Lung (tissue), 12 donors: ENCODE results near the gene IFNAR1. TPM values are rescaled to one million over a fixed set of nuclear protein-coding genes. Genes with fewer than 3 reads are reported as not detected.
A peak's percentile ranks its signal among the peaks of the same experiment; 100 is the strongest.

Source experiments
- ATAC-seq: fragments of 200-7000 bp; cut with Tn5 transposase; one replicate; pipeline ENCODE4 v1.9.1; 2020; ENCODE audit warnings: moderate number of reproducible peaks; ENCODE audit not compliant: insufficient read depth, low FRiP score
- DNase-seq, 3 donors: peaks; one replicate each; pipeline ENCODE4 v3.0.0-alpha.2; 2013 to 2017
- H3K27ac ChIP-seq, 2 donors: one replicate each; pipeline ENCODE4 v1.5.1; 2013; ENCODE audit warnings: mild to moderate bottlenecking in 2 of 2, moderate library complexity in 2 of 2, control low read depth in 1 of 2, inconsistent platforms in 1 of 2, low read depth in 1 of 2, low read length in 1 of 2
- H3K27me3 ChIP-seq, 3 donors: one replicate each; pipeline ENCODE4 v1.5.1; 2013; ENCODE audit warnings: low read length in 2 of 3; ENCODE audit not compliant: control insufficient read depth in 3 of 3, insufficient read depth in 3 of 3
- H3K36me3 ChIP-seq, 4 donors: one replicate each; pipeline ENCODE4 v1.5.1; 2013; ENCODE audit warnings: low read length in 4 of 4, mild to moderate bottlenecking in 1 of 4, moderate library complexity in 1 of 4; ENCODE audit not compliant: control insufficient read depth in 4 of 4, insufficient read depth in 4 of 4
- H3K4me1 ChIP-seq, 5 donors: one replicate each; pipeline ENCODE4 v1.5.1; 2013; ENCODE audit warnings: low read length in 5 of 5, mild to moderate bottlenecking in 2 of 5, moderate library complexity in 1 of 5; ENCODE audit not compliant: control insufficient read depth in 5 of 5, insufficient read depth in 5 of 5
- H3K4me3 ChIP-seq: one replicate; pipeline ENCODE4 v1.5.1; 2013; ENCODE audit warnings: mild to moderate bottlenecking, control low read depth, moderate library complexity
- H3K9ac ChIP-seq, 2 donors: one replicate each; pipeline ENCODE4 v1.5.1; 2013; ENCODE audit warnings: low read length in 2 of 2, control low read depth in 1 of 2; ENCODE audit not compliant: insufficient read depth in 1 of 2
- H3K9me3 ChIP-seq, 4 donors: one replicate each; pipeline ENCODE4 v1.5.1; 2013; ENCODE audit warnings: low read length in 3 of 4, mild to moderate bottlenecking in 1 of 4, moderate library complexity in 1 of 4; ENCODE audit not compliant: control insufficient read depth in 4 of 4, insufficient read depth in 3 of 4
- WGBS, 2 donors: extraction: QIAGEN DNeasy Blood & Tissue Kit; methylation state at CpG; one replicate each; pipeline ENCODE4 v1.1.7; 2013; 5-methylcytosine and 5-hydroxymethylcytosine counted together
- polyA plus RNA-seq, 2 donors: library from polyadenylated mRNA; stranded (reverse); fragments of 200-250 nt; gene quantifications; one replicate each; pipeline ENCODE4 v1.2.1, GENCODE V29; 2013
- total RNA-seq, 2 donors: library from RNA; depleted of rRNA in 1 of 2; stranded (reverse); fragments of >200 nt in 1 of 2; gene quantifications; one replicate each; pipeline ENCODE4 v1.2.1, GENCODE V29; 2014 to 2021
- TF ChIP-seq, protein P1 (sequence below): IDR thresholded peaks from 2 replicates; pipeline ENCODE4 v1.5.1; 2012; ENCODE audit warnings: mild to moderate bottlenecking; ENCODE audit errors: control extremely low read depth, extremely low read depth
- donor health status: control.
- donor health status: control.
- donor health status: Bipolar disorder and iron deficiency.
- donor health status: healthy.
- donor health status: DM: yes; HTN: yes; CAD: no.

IFNAR1 gene
- total and polyA plus RNA-seq, 4 donors: 14.3 to 58.7 (median 51.4) TPM

DNA sequence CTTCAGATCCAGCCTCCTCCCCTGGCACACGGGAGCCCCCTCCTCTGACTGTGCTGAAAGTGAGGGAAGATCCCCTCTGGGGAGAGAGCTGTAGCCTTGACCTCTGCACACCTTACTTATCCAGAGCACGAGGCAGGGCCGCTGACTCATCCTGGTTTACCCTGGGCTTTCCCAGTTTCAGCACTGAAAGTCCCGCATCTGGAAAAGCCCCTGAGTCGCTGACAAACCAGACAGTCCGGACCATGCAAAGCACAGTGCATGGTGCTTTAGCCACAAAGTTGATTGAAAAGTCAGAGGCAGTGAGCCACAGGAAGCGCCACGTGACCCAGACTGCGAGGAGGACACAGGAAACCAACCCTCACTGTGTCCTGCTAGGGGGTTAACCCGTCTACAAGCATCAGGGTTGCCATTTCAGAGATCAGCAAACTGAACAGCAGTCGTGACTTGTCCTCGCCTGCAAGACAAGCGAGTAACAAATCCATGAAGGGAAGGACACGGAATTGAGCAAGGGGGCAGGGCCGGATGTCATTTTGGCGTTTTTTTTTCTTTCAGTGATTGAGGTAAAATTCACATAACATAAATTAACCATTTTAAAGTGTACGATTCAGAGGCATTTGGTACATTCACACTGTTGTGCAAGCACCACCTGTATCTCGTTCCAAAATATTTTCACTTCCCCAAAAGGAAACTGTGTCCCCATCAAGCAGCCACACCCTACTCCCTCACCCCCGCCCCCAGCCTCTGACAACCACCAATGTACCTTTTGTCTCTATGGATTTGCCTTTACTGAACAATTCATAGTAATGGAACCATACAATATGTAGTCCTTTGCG lies 58.5 kb downstream of the IFNAR1 start:
- Histone ChIP-seq H3K9me3 (no peaks in the 10 kb centered on the region), H3K27me3 (no peaks in the 10 kb centered on the region), H3K4me1 (peaks cover 0 to 24% (median 0%) of the 10 kb centered on the region in 5 donors), H3K4me3 (no peak overlapping the region), H3K36me3 (no peaks in the 10 kb centered on the region), H3K9ac (peak overlapping the region in 1 of 2 donors; percentile 55), H3K27ac (peak overlapping the region; percentile 59 to 92)
- peak in 2 of 3 donors; percentile 15 to 41 for DNase-seq
- peak; percentile 35 for ATAC-seq
- 15 to 18% methylated on average over 20 of the region's 20 CpGs for WGBS, 2 donors
- TF ChIP-seq, protein P1, sequence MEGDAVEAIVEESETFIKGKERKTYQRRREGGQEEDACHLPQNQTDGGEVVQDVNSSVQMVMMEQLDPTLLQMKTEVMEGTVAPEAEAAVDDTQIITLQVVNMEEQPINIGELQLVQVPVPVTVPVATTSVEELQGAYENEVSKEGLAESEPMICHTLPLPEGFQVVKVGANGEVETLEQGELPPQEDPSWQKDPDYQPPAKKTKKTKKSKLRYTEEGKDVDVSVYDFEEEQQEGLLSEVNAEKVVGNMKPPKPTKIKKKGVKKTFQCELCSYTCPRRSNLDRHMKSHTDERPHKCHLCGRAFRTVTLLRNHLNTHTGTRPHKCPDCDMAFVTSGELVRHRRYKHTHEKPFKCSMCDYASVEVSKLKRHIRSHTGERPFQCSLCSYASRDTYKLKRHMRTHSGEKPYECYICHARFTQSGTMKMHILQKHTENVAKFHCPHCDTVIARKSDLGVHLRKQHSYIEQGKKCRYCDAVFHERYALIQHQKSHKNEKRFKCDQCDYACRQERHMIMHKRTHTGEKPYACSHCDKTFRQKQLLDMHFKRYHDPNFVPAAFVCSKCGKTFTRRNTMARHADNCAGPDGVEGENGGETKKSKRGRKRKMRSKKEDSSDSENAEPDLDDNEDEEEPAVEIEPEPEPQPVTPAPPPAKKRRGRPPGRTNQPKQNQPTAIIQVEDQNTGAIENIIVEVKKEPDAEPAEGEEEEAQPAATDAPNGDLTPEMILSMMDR: no peak

DNA sequence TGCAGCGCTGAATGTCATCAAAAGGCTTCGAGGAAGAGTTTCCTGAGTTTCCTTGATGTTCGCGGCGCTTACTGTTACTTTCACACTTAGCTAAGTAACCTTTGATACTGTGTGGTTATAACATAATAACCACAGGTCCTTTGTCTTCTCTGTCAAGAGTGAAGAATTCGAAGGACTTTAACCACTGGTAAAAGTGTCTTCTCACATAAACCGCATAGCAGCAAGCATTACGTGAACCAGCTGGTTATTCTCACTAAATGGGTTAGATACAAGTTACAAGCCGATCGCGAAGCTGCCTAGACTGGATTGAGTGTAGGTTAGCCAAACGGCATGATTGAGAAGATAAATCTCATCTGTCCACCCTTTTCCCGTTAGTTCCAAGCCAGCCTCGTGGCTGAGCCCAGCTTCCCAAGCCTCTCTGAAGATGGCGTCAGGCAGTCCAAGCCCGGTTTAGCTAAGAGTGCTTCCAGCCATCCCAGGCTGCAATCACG lies 60.1 kb downstream of the IFNAR1 start:
- ATAC-seq (no peak), DNase-seq (peak in 2 of 3 donors; percentile 16 to 37)
- H3K4me1 ChIP-seq: peaks cover 0 to 21% (median 0%) of the 10 kb centered on the region in 5 donors

DNA sequence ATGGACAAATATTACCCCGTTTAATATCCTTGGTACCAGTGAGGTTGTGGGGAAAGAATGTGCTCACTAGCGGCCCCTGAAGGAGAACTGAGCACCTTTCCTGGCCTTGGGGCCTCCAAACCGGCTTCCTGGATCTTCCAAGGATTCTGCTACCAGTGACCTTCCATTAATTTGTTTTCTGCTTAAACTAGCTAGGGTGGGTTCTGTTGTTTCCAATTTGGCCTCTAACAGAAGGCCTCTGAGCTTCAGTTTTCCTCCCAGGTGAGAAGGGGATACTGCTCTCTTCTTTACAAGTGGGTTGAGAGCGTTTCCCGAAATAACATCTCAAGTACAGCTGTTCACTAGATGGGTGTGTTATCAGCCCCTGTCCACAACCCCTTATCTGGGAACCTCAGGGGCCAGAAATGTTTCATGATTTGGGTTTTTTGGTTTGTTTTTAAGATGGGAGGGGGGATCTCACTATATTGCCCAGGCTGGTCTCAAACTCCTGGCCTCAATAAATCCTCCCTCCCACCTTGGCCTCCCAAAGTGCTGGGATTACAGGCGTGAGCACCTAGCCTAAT lies 61.5 kb downstream of the IFNAR1 start:
- no peaks in the 10 kb centered on the region for H3K36me3 ChIP-seq
- TF ChIP-seq, protein P1: no peak
- ATAC-seq (no peak), DNase-seq (no peak)
- H3K27me3 ChIP-seq: no peaks in the 10 kb centered on the region
- no peak overlapping the region for H3K27ac ChIP-seq
- H3K9ac ChIP-seq: no peak overlapping the region
- WGBS, 2 donors: 77 to 86% methylated on average over 6 of the region's 6 CpGs
- peaks cover 0 to 18% (median 0%) of the 10 kb centered on the region in 5 donors for H3K4me1 ChIP-seq
- no peaks in the 10 kb centered on the region for H3K9me3 ChIP-seq
- H3K4me3 ChIP-seq: no peak overlapping the region

More for the DNA sequence above, 60.1 kb downstream of the IFNAR1 start:
- no peak overlapping the region for H3K4me3 ChIP-seq
- H3K9ac ChIP-seq: no peak overlapping the region
- WGBS, 2 donors: 75 to 84% methylated on average over 17 of the region's 17 CpGs
- no peaks in the 10 kb centered on the region for H3K27me3 ChIP-seq
- no peak overlapping the region for H3K27ac ChIP-seq
- no peaks in the 10 kb centered on the region for H3K36me3 ChIP-seq
- H3K9me3 ChIP-seq: no peaks in the 10 kb centered on the region
- TF ChIP-seq, protein P1: no peak
